Measurements from ENCODE around the gene FAM168B. TPM values are rescaled to one million over a fixed set of nuclear protein-coding genes. Genes with fewer than 3 reads are reported as not detected.

FAM168B gene
- 72.1 TPM for total RNA-seq
- 10 to 100 TPM; 33.6 to 45.5 (median 39.5) TPM for polyA plus RNA-seq

GRCh38 chr2:131093006-131093695, at the start of gene FAM168B:
TSS of gene FAM168B (minus strand) at chr2:131093460. CDS start at chr2:131082646, 10,814 bp downstream.
- ATAC-seq (ENCODE audit: low read depth in 2 of 2) (peak; percentile 84 to 89), DNase-seq (peak; percentile 84 to 94 (median 92))
- Histone ChIP-seq H3K27ac (ENCODE audit: insufficient read depth, low read length, poor library complexity, severe bottlenecking) (peak within 1 kb of the TSS; percentile 92), H3K4me1 (ENCODE audit: control insufficient read depth, insufficient read depth, low read length, poor library complexity, severe bottlenecking) (peaks cover 18% of the 10 kb centered on the region), H3K36me3 (ENCODE audit: control insufficient read depth, insufficient read depth, low read length) (peaks cover 6% of the 10 kb centered on the region), H3K4me3 (ENCODE audit: low read depth, low read length) (peak within 1 kb of the TSS; percentile 88), H3K27me3 (ENCODE audit: control insufficient read depth, insufficient read depth, low read length) (no peaks in the 10 kb centered on the region), H3K9me3 (ENCODE audit: control insufficient read depth in 2 of 2, low read length in 2 of 2) (no peaks in the 10 kb centered on the region)
- H3K4me3 Mint-ChIP-seq: peak within 1 kb of the TSS; percentile 90 to 99 (median 96)
- no peaks in the 10 kb centered on the region for H3K9me3 Mint-ChIP-seq
- H3K27ac Mint-ChIP-seq: peak within 1 kb of the TSS; percentile 94 to 99 (median 97)
- H3K27me3 Mint-ChIP-seq: no peaks in the 10 kb centered on the region
- peaks cover 4% of the 10 kb centered on the region for H3K36me3 Mint-ChIP-seq
- peaks cover 7 to 36% (median 19%) of the 10 kb centered on the region in 4 donors for H3K4me1 Mint-ChIP-seq

GRCh38 chr2:131142849-131143248, 49.6 kb upstream of the FAM168B start:
- Mint-ChIP-seq H3K27me3 (no peaks in the 10 kb centered on the region), H3K9me3 (peaks cover 0 to 1% (median 0%) of the 10 kb centered on the region in 7 donors), H3K27ac (peak overlapping the region in 1 of 3 donors; percentile 57), H3K4me1 (peaks cover 7 to 20% (median 13%) of the 10 kb centered on the region in 4 donors), H3K36me3 (peaks cover 39% of the 10 kb centered on the region), H3K4me3 (no peak overlapping the region)
- Histone ChIP-seq H3K9me3 (ENCODE audit: control insufficient read depth in 2 of 2, low read length in 2 of 2) (no peaks in the 10 kb centered on the region), H3K27me3 (ENCODE audit: control insufficient read depth, insufficient read depth, low read length) (no peaks in the 10 kb centered on the region), H3K27ac (ENCODE audit: insufficient read depth, low read length, poor library complexity, severe bottlenecking) (no peak overlapping the region), H3K4me3 (ENCODE audit: low read depth, low read length) (no peak overlapping the region), H3K4me1 (ENCODE audit: control insufficient read depth, insufficient read depth, low read length, poor library complexity, severe bottlenecking) (no peaks in the 10 kb centered on the region), H3K36me3 (ENCODE audit: control insufficient read depth, insufficient read depth, low read length) (peaks cover 70% of the 10 kb centered on the region)
- ATAC-seq (ENCODE audit: low read depth in 2 of 2) (no peak), DNase-seq (no peak)

DNA sequence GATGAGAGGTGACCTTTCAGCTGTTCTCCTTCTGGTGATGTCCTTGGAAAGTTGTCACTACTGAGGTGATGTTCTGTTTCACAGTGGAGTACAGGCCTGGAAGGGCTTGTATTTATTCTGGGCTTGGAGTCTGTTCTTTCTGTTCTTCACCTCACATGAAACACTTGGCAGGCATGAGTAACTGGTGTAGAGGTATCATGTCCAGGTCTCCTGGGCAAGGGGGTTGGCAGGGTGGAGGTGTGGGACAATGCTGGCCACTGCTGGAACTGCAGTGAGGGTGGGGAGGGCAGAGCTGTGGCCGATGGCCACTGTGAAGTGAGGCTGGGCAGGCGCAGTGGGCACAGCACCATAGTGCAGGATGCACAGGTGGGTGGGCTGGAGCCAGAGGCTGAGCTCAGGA, 47.3 kb upstream of the FAM168B start:
- Histone ChIP-seq H3K36me3 (ENCODE audit: control insufficient read depth, insufficient read depth, low read length) (peaks cover 53% of the 10 kb centered on the region), H3K9me3 (ENCODE audit: control insufficient read depth in 2 of 2, low read length in 2 of 2) (no peaks in the 10 kb centered on the region), H3K4me1 (ENCODE audit: control insufficient read depth, insufficient read depth, low read length, poor library complexity, severe bottlenecking) (no peaks in the 10 kb centered on the region), H3K27me3 (ENCODE audit: control insufficient read depth, insufficient read depth, low read length) (no peaks in the 10 kb centered on the region), H3K4me3 (ENCODE audit: low read depth, low read length) (no peak overlapping the region), H3K27ac (ENCODE audit: insufficient read depth, low read length, poor library complexity, severe bottlenecking) (no peak overlapping the region)
- peaks cover 47% of the 10 kb centered on the region for H3K36me3 Mint-ChIP-seq
- peak overlapping the region in 2 of 4 donors; percentile 13 to 51 for H3K4me3 Mint-ChIP-seq
- peaks cover 15 to 31% (median 19%) of the 10 kb centered on the region in 4 donors for H3K4me1 Mint-ChIP-seq
- DNase-seq (no peak), ATAC-seq (ENCODE audit: low read depth in 2 of 2) (no peak)
- peak overlapping the region in 2 of 3 donors; percentile 15 to 65 for H3K27ac Mint-ChIP-seq
- H3K9me3 Mint-ChIP-seq: peaks cover 0 to 1% (median 0%) of the 10 kb centered on the region in 7 donors
- H3K27me3 Mint-ChIP-seq: no peaks in the 10 kb centered on the region

GRCh38 chr2:131132729-131133128, 39.5 kb upstream of the FAM168B start:
- Mint-ChIP-seq H3K36me3 (peaks cover 47% of the 10 kb centered on the region), H3K27me3 (no peaks in the 10 kb centered on the region), H3K4me1 (peaks cover 10 to 14% (median 11%) of the 10 kb centered on the region in 4 donors), H3K9me3 (peaks cover 0 to 2% (median 0%) of the 10 kb centered on the region in 7 donors), H3K27ac (peak overlapping the region in 1 of 3 donors; percentile 78), H3K4me3 (no peak overlapping the region)
- Histone ChIP-seq H3K4me1 (ENCODE audit: control insufficient read depth, insufficient read depth, low read length, poor library complexity, severe bottlenecking) (no peaks in the 10 kb centered on the region), H3K27me3 (ENCODE audit: control insufficient read depth, insufficient read depth, low read length) (no peaks in the 10 kb centered on the region), H3K9me3 (ENCODE audit: control insufficient read depth in 2 of 2, low read length in 2 of 2) (no peaks in the 10 kb centered on the region), H3K27ac (ENCODE audit: insufficient read depth, low read length, poor library complexity, severe bottlenecking) (no peak overlapping the region), H3K36me3 (ENCODE audit: control insufficient read depth, insufficient read depth, low read length) (peaks cover 53% of the 10 kb centered on the region), H3K4me3 (ENCODE audit: low read depth, low read length) (no peak overlapping the region)
- DNase-seq (no peak), ATAC-seq (ENCODE audit: low read depth in 2 of 2) (no peak)

DNA sequence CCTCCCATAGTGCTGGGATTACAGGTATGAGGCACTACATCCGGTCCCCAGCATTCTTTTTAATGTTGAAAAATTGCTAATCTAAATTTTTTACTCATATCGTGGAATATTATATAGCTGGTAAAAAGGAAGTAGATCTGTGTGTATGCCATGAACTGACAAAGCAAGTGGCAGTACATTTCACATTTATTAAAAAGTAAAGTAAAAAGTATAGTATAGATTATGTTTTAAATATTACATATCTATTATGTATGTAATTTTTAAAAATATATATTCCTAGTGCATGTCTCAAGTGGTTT, 37.0 kb upstream of the FAM168B start:
- Histone ChIP-seq H3K27me3 (ENCODE audit: control insufficient read depth, insufficient read depth, low read length) (no peaks in the 10 kb centered on the region), H3K4me1 (ENCODE audit: control insufficient read depth, insufficient read depth, low read length, poor library complexity, severe bottlenecking) (no peaks in the 10 kb centered on the region), H3K27ac (ENCODE audit: insufficient read depth, low read length, poor library complexity, severe bottlenecking) (no peak overlapping the region), H3K4me3 (ENCODE audit: low read depth, low read length) (no peak overlapping the region), H3K9me3 (ENCODE audit: control insufficient read depth in 2 of 2, low read length in 2 of 2) (no peaks in the 10 kb centered on the region), H3K36me3 (ENCODE audit: control insufficient read depth, insufficient read depth, low read length) (peaks cover 74% of the 10 kb centered on the region)
- Mint-ChIP-seq H3K4me1 (peaks cover 1 to 12% (median 4%) of the 10 kb centered on the region in 4 donors), H3K4me3 (no peak overlapping the region), H3K9me3 (peaks cover 0 to 2% (median 0%) of the 10 kb centered on the region in 7 donors), H3K27ac (no peak overlapping the region), H3K27me3 (no peaks in the 10 kb centered on the region), H3K36me3 (peaks cover 58% of the 10 kb centered on the region)
- no peak for DNase-seq
- no peak for ATAC-seq (ENCODE audit: low read depth in 2 of 2)

GRCh38 chr2:131127981-131128380, 34.7 kb upstream of the FAM168B start:
- no peak for DNase-seq
- Mint-ChIP-seq H3K27ac (no peak overlapping the region), H3K4me1 (peaks cover 1 to 8% (median 4%) of the 10 kb centered on the region in 4 donors), H3K9me3 (peaks cover 0 to 2% (median 0%) of the 10 kb centered on the region in 7 donors), H3K27me3 (no peaks in the 10 kb centered on the region), H3K36me3 (peaks cover 57% of the 10 kb centered on the region), H3K4me3 (no peak overlapping the region)
- Histone ChIP-seq H3K9me3 (ENCODE audit: control insufficient read depth in 2 of 2, low read length in 2 of 2) (no peaks in the 10 kb centered on the region), H3K4me1 (ENCODE audit: control insufficient read depth, insufficient read depth, low read length, poor library complexity, severe bottlenecking) (no peaks in the 10 kb centered on the region), H3K27me3 (ENCODE audit: control insufficient read depth, insufficient read depth, low read length) (no peaks in the 10 kb centered on the region), H3K4me3 (ENCODE audit: low read depth, low read length) (no peak overlapping the region), H3K27ac (ENCODE audit: insufficient read depth, low read length, poor library complexity, severe bottlenecking) (no peak overlapping the region), H3K36me3 (ENCODE audit: control insufficient read depth, insufficient read depth, low read length) (peaks cover 73% of the 10 kb centered on the region)
- ATAC-seq (ENCODE audit: low read depth in 2 of 2): no peak

- Histone ChIP-seq H3K27me3 (ENCODE audit: control insufficient read depth, insufficient read depth, low read length) (no peaks in the 10 kb centered on the region), H3K4me3 (ENCODE audit: low read depth, low read length) (no peak overlapping the region), H3K9me3 (ENCODE audit: control insufficient read depth in 2 of 2, low read length in 2 of 2) (no peaks in the 10 kb centered on the region), H3K4me1 (ENCODE audit: control insufficient read depth, insufficient read depth, low read length, poor library complexity, severe bottlenecking) (no peaks in the 10 kb centered on the region), H3K27ac (ENCODE audit: insufficient read depth, low read length, poor library complexity, severe bottlenecking) (no peak overlapping the region), H3K36me3 (ENCODE audit: control insufficient read depth, insufficient read depth, low read length) (peaks cover 73% of the 10 kb centered on the region)
- H3K27me3 Mint-ChIP-seq: no peaks in the 10 kb centered on the region
- H3K36me3 Mint-ChIP-seq: peaks cover 55% of the 10 kb centered on the region
- H3K9me3 Mint-ChIP-seq: peaks cover 0 to 2% (median 0%) of the 10 kb centered on the region in 7 donors
- no peak overlapping the region for H3K4me3 Mint-ChIP-seq
- H3K4me1 Mint-ChIP-seq: peaks cover 4 to 10% (median 8%) of the 10 kb centered on the region in 4 donors
- DNase-seq (no peak), ATAC-seq (ENCODE audit: low read depth in 2 of 2) (no peak)
- H3K27ac Mint-ChIP-seq: no peak overlapping the region
Measured at GRCh38 chr2:131127076-131127475, 33.8 kb upstream of the FAM168B start.

DNA sequence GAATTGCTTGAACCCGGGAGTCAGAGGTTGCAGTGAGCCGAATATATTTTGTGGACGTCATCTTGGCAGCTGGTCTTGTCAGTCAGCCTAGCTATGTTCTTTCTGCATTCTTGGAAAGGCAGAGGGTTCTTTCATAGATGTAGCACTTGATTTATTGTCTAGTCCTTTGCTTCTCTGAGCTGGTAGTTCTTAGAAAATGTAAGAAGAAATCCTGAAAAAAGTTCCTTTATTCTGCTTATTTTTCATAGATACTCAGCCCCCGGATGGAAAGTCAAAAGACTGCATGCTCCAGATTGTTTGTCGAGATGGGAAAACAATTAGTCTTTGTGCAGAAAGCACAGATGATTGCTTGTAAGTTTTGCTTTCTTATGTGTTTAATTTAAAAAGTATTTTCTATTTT, 33.2 kb upstream of the FAM168B start:
- DNase-seq (no peak), ATAC-seq (ENCODE audit: low read depth in 2 of 2) (no peak)
- peaks cover 71% of the 10 kb centered on the region for H3K36me3 ChIP-seq (ENCODE audit: control insufficient read depth, insufficient read depth, low read length)
- no peaks in the 10 kb centered on the region for H3K27me3 ChIP-seq (ENCODE audit: control insufficient read depth, insufficient read depth, low read length)
- H3K4me3 ChIP-seq (ENCODE audit: low read depth, low read length): no peak overlapping the region
- no peak overlapping the region for H3K4me3 Mint-ChIP-seq
- H3K36me3 Mint-ChIP-seq: peaks cover 53% of the 10 kb centered on the region
- H3K9me3 ChIP-seq (ENCODE audit: control insufficient read depth in 2 of 2, low read length in 2 of 2): no peaks in the 10 kb centered on the region
- H3K4me1 Mint-ChIP-seq: peaks cover 4 to 12% (median 8%) of the 10 kb centered on the region in 4 donors
- H3K27ac ChIP-seq (ENCODE audit: insufficient read depth, low read length, poor library complexity, severe bottlenecking): no peak overlapping the region
- no peaks in the 10 kb centered on the region for H3K27me3 Mint-ChIP-seq
- peaks cover 0 to 2% (median 0%) of the 10 kb centered on the region in 7 donors for H3K9me3 Mint-ChIP-seq
- H3K27ac Mint-ChIP-seq: peak overlapping the region in 1 of 3 donors; percentile 26
- H3K4me1 ChIP-seq (ENCODE audit: control insufficient read depth, insufficient read depth, low read length, poor library complexity, severe bottlenecking): no peaks in the 10 kb centered on the region
